OCI-LY3 (cell line): ENCODE data around the gene TLDC2.

Experiments
- H2AFZ ChIP-seq: fragments of 200-600, 300-600 bp; shearing (Covaris generic); 2 replicates; pipeline ENCODE4 v1.6.0; 2014; ENCODE audit warnings: antibody characterized with exemption, low read depth, low read length
- H3K27ac ChIP-seq: fragments of 200-600, 300-600 bp; sonication (generic); 2 replicates; pipeline ENCODE4 v1.5.1; 2014; ENCODE audit warnings: mild to moderate bottlenecking, low read length, moderate library complexity, mixed read lengths
- H3K27me3 ChIP-seq: fragments of 200-600, 300-600 bp; sonication (generic); 2 replicates; pipeline ENCODE4 v1.6.1; 2014; ENCODE audit warnings: low read depth, low read length, mixed read lengths
- H3K36me3 ChIP-seq: fragments of 200-600, 300-600 bp; sonication (generic); replicated peaks from 2 replicates; pipeline ENCODE3; 2014; ENCODE audit warnings: low read depth, low read length, mixed read lengths
- H3K4me1 ChIP-seq: fragments of 300-600, 200-600 bp; sonication (generic); 2 replicates; pipeline ENCODE4 v1.6.1; 2014; ENCODE audit warnings: low read length, mixed read lengths
- H3K4me2 ChIP-seq: fragments of 200-600, 300-600 bp; sonication (generic); 2 replicates; pipeline ENCODE4 v1.6.1; 2014; ENCODE audit warnings: low read length, mixed read lengths
- H3K4me3 ChIP-seq: fragments of 300-600, 200-600 bp; sonication (generic); 2 replicates; pipeline ENCODE4 v1.5.1; 2014; ENCODE audit warnings: antibody characterized with exemption, mild to moderate bottlenecking, low read length, moderate library complexity
- H3K79me2 ChIP-seq: fragments of 300-600, 200-600 bp; shearing (Covaris generic); 2 replicates; pipeline ENCODE4 v1.6.1; 2014; ENCODE audit warnings: mild to moderate bottlenecking, low read length, mixed read lengths
- H3K9ac ChIP-seq: fragments of 300-600, 200-600 bp; shearing (Covaris generic); 2 replicates; pipeline ENCODE4 v1.6.0; 2014; ENCODE audit warnings: mild to moderate bottlenecking, low read length, moderate library complexity
- H3K9me3 ChIP-seq: fragments of 200-600, 300-600 bp; shearing (Covaris generic); 2 replicates; pipeline ENCODE4 v1.6.1; 2014; ENCODE audit warnings: low read length, mixed read lengths; ENCODE audit not compliant: insufficient read depth
- H4K20me1 ChIP-seq: fragments of 200-600, 300-600 bp; sonication (generic); 2 replicates; pipeline ENCODE4 v1.6.1; 2016; ENCODE audit warnings: low read length, mixed read lengths; ENCODE audit not compliant: insufficient read depth
- CTCF ChIP-seq: fragments of 200-600, 300-600 bp; sonication (generic); IDR thresholded peaks from 2 replicates; pipeline ENCODE4 v1.5.1; 2014; ENCODE audit warnings: antibody characterized with exemption, low read length, low read depth
- EZH2phosphoT487 ChIP-seq: fragments of 200-600 bp; shearing (Covaris generic); IDR thresholded peaks from 2 replicates; pipeline ENCODE4 v1.6.1; 2018; ENCODE audit warnings: antibody characterized with exemption, mixed run types, low read depth

Gene TLDC2

GRCh38 chr20:36885356-36885755 is 9.4 kb downstream of the TLDC2 start:
- no peak for TF ChIP-seq EZH2phosphoT487
- TF ChIP-seq CTCF: no peak
- no peak overlapping the region for H2AFZ ChIP-seq

GRCh38 chr20:36886859-36887751 is 11.2 kb downstream of the TLDC2 start:
- Histone ChIP-seq H3K9ac (peak overlapping the region; percentile 55), H3K4me3 (peak overlapping the region; percentile 75)

More at GRCh38 chr20:36885356-36885755, 9.4 kb downstream of the TLDC2 start:
- no peak overlapping the region for H3K9ac ChIP-seq
- no peaks in the 10 kb centered on the region for H4K20me1 ChIP-seq
- no peak overlapping the region for H3K4me2 ChIP-seq
- no peak overlapping the region for H3K27ac ChIP-seq
- H3K4me1 ChIP-seq: peaks cover 29% of the 10 kb centered on the region
- peaks cover 6% of the 10 kb centered on the region for H3K36me3 ChIP-seq
- no peaks in the 10 kb centered on the region for H3K27me3 ChIP-seq
- H3K9me3 ChIP-seq: no peaks in the 10 kb centered on the region
- no peaks in the 10 kb centered on the region for H3K79me2 ChIP-seq
- no peak overlapping the region for H3K4me3 ChIP-seq

GRCh38 chr20:36887752-36888090 is 11.8 kb downstream of the TLDC2 start:
- TF ChIP-seq EZH2phosphoT487 (no peak), CTCF (no peak)
- Histone ChIP-seq H3K4me2 (peak overlapping the region; percentile 92), H3K4me1 (peaks cover 21% of the 10 kb centered on the region), H3K79me2 (no peaks in the 10 kb centered on the region), H3K36me3 (peaks cover 15% of the 10 kb centered on the region), H3K9me3 (no peaks in the 10 kb centered on the region), H3K4me3 (0 out of 2 replicates have a peak overlapping the region, but pooled peaks have one; percentile 75), H3K27me3 (no peaks in the 10 kb centered on the region), H3K27ac (no peak overlapping the region), H3K9ac (no peak overlapping the region), H4K20me1 (no peaks in the 10 kb centered on the region), H2AFZ (no peak overlapping the region)

More at GRCh38 chr20:36886859-36887751, 11.2 kb downstream of the TLDC2 start:
- Histone ChIP-seq H2AFZ (peak overlapping the region; percentile 93), H3K4me2 (peak overlapping the region; percentile 92), H3K36me3 (peaks cover 12% of the 10 kb centered on the region), H4K20me1 (no peaks in the 10 kb centered on the region), H3K27ac (peak overlapping the region; percentile 33), H3K4me1 (peaks cover 22% of the 10 kb centered on the region), H3K79me2 (no peaks in the 10 kb centered on the region), H3K9me3 (no peaks in the 10 kb centered on the region), H3K27me3 (no peaks in the 10 kb centered on the region)
- peak; percentile 96 for TF ChIP-seq CTCF
- TF ChIP-seq EZH2phosphoT487: no peak

- no peaks in the 10 kb centered on the region for H4K20me1 ChIP-seq
- no peaks in the 10 kb centered on the region for H3K79me2 ChIP-seq
- no peak overlapping the region for H2AFZ ChIP-seq
- H3K9ac ChIP-seq: no peak overlapping the region
- H3K27ac ChIP-seq: no peak overlapping the region
- TF ChIP-seq EZH2phosphoT487 (no peak), CTCF (no peak)
- H3K9me3 ChIP-seq: no peaks in the 10 kb centered on the region
- peaks cover 16% of the 10 kb centered on the region for H3K4me1 ChIP-seq
- H3K27me3 ChIP-seq: no peaks in the 10 kb centered on the region
- H3K4me2 ChIP-seq: no peak overlapping the region
- no peak overlapping the region for H3K4me3 ChIP-seq
- H3K36me3 ChIP-seq: peaks cover 25% of the 10 kb centered on the region
Observed at GRCh38 chr20:36888880-36889516, 13.1 kb downstream of the TLDC2 start.
